KMS-11 (cell line): Measurements from ENCODE around the gene PCSK6.
"Not testable (repeated sequence)": the region's sequence is repeated elsewhere in the genome, so short reads cannot be mapped to it uniquely, and the experiment has no call there.

Source experiments
- H2AFZ ChIP-seq: fragments of 200-600 bp; sonication (generic); 2 replicates; pipeline ENCODE4 v1.6.1; 2016; ENCODE audit warnings: antibody characterized with exemption, mixed run types, low read depth
- H3K27ac ChIP-seq: fragments of 200-600 bp; sonication (generic); 2 replicates; pipeline ENCODE4 v1.6.1; 2016; ENCODE audit warnings: mild to moderate bottlenecking, mixed run types
- H3K27me3 ChIP-seq: fragments of 200-600 bp; sonication (generic); 2 replicates; pipeline ENCODE4 v1.6.1; 2017; ENCODE audit warnings: mild to moderate bottlenecking, low read depth, mixed run types, moderate library complexity; ENCODE audit not compliant: insufficient read depth
- H3K36me3 ChIP-seq: fragments of 200-600 bp; sonication (generic); 2 replicates; pipeline ENCODE4 v1.6.1; 2017; ENCODE audit warnings: mild to moderate bottlenecking, mixed run types; ENCODE audit not compliant: insufficient read depth
- H3K4me1 ChIP-seq: fragments of 200-600 bp; sonication (generic); 2 replicates; pipeline ENCODE4 v1.6.1; 2016; ENCODE audit warnings: mild to moderate bottlenecking, low read depth, mixed run types; ENCODE audit not compliant: poor library complexity, severe bottlenecking
- H3K4me2 ChIP-seq: fragments of 200-600 bp; sonication (generic); 2 replicates; pipeline ENCODE4 v1.7.0; 2016; ENCODE audit warnings: mild to moderate bottlenecking, mixed run types
- H3K4me3 ChIP-seq: fragments of 200-600 bp; sonication (generic); IDR thresholded peaks from 2 replicates; pipeline ENCODE4 v1.6.1; 2017; ENCODE audit warnings: low read depth, low read length, mixed read lengths; ENCODE audit not compliant: insufficient read depth
- H3K79me2 ChIP-seq: fragments of 200-600 bp; sonication (generic); 2 replicates; pipeline ENCODE4 v1.6.1; 2016; ENCODE audit warnings: low read depth, mixed run types; ENCODE audit not compliant: insufficient read depth
- H3K9ac ChIP-seq: fragments of 200-600 bp; sonication (generic); 2 replicates; pipeline ENCODE4 v1.6.1; 2016; ENCODE audit warnings: mild to moderate bottlenecking, mixed run types
- H4K20me1 ChIP-seq: fragments of 200-600 bp; sonication (generic); 2 replicates; pipeline ENCODE4 v1.6.1; 2016; ENCODE audit warnings: mild to moderate bottlenecking, mixed run types; ENCODE audit not compliant: insufficient read depth
- CTCF ChIP-seq: fragments of 200-600 bp; sonication (generic); conservative IDR thresholded peaks from 2 replicates; pipeline ENCODE4 v1.6.1; 2017; ENCODE audit warnings: low read depth, mild to moderate bottlenecking, antibody characterized with exemption, low read length, moderate library complexity, mixed read lengths

PCSK6 gene

GRCh38 chr15:101424984-101425383, 64.5 kb downstream of the PCSK6 start:
- Histone ChIP-seq H3K4me1 (no peaks in the 10 kb centered on the region), H3K27me3 (no peaks in the 10 kb centered on the region)

GRCh38 chr15:101420232-101420631, 69.3 kb downstream of the PCSK6 start:
- H3K9ac ChIP-seq, result no peak overlapping the region
- H3K4me1 ChIP-seq, result no peaks in the 10 kb centered on the region
- H3K4me2 ChIP-seq, result no peak overlapping the region
- no peaks in the 10 kb centered on the region for H3K27me3 ChIP-seq
- TF ChIP-seq CTCF, result no peak
- H3K79me2 ChIP-seq, result no peaks in the 10 kb centered on the region
- no peaks in the 10 kb centered on the region for H4K20me1 ChIP-seq
- no peak overlapping the region for H3K27ac ChIP-seq
- no peaks in the 10 kb centered on the region for H3K36me3 ChIP-seq
- H2AFZ ChIP-seq, result no peak overlapping the region
- no peak overlapping the region for H3K4me3 ChIP-seq

More at GRCh38 chr15:101424984-101425383, 64.5 kb downstream of the PCSK6 start:
- no peak overlapping the region for H2AFZ ChIP-seq
- no peaks in the 10 kb centered on the region for H3K36me3 ChIP-seq
- no peak overlapping the region for H3K4me3 ChIP-seq
- H4K20me1 ChIP-seq, result no peaks in the 10 kb centered on the region
- H3K9ac ChIP-seq, result no peak overlapping the region
- H3K79me2 ChIP-seq, result no peaks in the 10 kb centered on the region
- H3K4me2 ChIP-seq, result no peak overlapping the region
- H3K27ac ChIP-seq, result no peak overlapping the region
- TF ChIP-seq CTCF, result no peak

- not testable (repeated sequence) for H3K4me3 ChIP-seq, H3K4me2 ChIP-seq
These were observed 73.0 kb downstream of the PCSK6 start for GRCh38 chr15:101416475-101416874.

GRCh38 chr15:101413239-101413638, 76.3 kb downstream of the PCSK6 start:
- no peaks in the 10 kb centered on the region for H3K27me3 ChIP-seq
- TF ChIP-seq CTCF, result no peak
- no peak overlapping the region for H3K9ac ChIP-seq
- H4K20me1 ChIP-seq, result no peaks in the 10 kb centered on the region
- H2AFZ ChIP-seq, result no peak overlapping the region
- no peak overlapping the region for H3K4me3 ChIP-seq
- H3K27ac ChIP-seq, result no peak overlapping the region
- no peaks in the 10 kb centered on the region for H3K4me1 ChIP-seq
- H3K4me2 ChIP-seq, result no peak overlapping the region
- no peaks in the 10 kb centered on the region for H3K79me2 ChIP-seq
- no peaks in the 10 kb centered on the region for H3K36me3 ChIP-seq

More at GRCh38 chr15:101416475-101416874, 73.0 kb downstream of the PCSK6 start:
- not testable (repeated sequence) for H4K20me1 ChIP-seq, H3K79me2 ChIP-seq, H3K36me3 ChIP-seq, H3K27me3 ChIP-seq, H2AFZ ChIP-seq, H3K27ac ChIP-seq, H3K9ac ChIP-seq, H3K4me1 ChIP-seq

- Histone ChIP-seq H3K36me3 (no peaks in the 10 kb centered on the region), H2AFZ (no peak overlapping the region), H3K4me3 (no peak overlapping the region), H3K4me2 (no peak overlapping the region), H3K4me1 (no peaks in the 10 kb centered on the region), H3K9ac (no peak overlapping the region), H3K27ac (no peak overlapping the region), H3K27me3 (no peaks in the 10 kb centered on the region), H3K79me2 (no peaks in the 10 kb centered on the region), H4K20me1 (no peaks in the 10 kb centered on the region)
- no peak for TF ChIP-seq CTCF
These were observed 77.9 kb downstream of the PCSK6 start for GRCh38 chr15:101411581-101411980.
